ELR (cell line): ENCODE measurements around the gene HSPG2.
A peak's percentile ranks its signal among the peaks of the same experiment; 100 is the strongest.

ENCODE experiments used
- DNase-seq: peaks from one replicate; pipeline ENCODE4 v3.0.0-alpha.2; 2015; ENCODE audit warnings: low read depth

Gene HSPG2

GRCh38 chr1:21861602-21862429 is 75.3 kb downstream of the HSPG2 start:
- DNase-seq: peak; percentile 83

GRCh38 chr1:21860971-21861370 is 76.1 kb downstream of the HSPG2 start:
- no peak for DNase-seq

- DNase-seq: no peak
Measured at GRCh38 chr1:21859669-21860179, 77.4 kb downstream of the HSPG2 start.

- DNase-seq: no peak
Measured at GRCh38 chr1:21857840-21858670, 79.1 kb downstream of the HSPG2 start.

- DNase-seq: peak; percentile 34
Measured at GRCh38 chr1:21857142-21857839, 79.8 kb downstream of the HSPG2 start.

- no peak for DNase-seq
Measured at GRCh38 chr1:21855257-21856096, 81.6 kb downstream of the HSPG2 start.

GRCh38 chr1:21854751-21855131 is 82.4 kb downstream of the HSPG2 start:
- DNase-seq: no peak

GRCh38 chr1:21854090-21854750 is 82.9 kb downstream of the HSPG2 start:
- no peak for DNase-seq

GRCh38 chr1:21853131-21853427 is 84.0 kb downstream of the HSPG2 start:
- DNase-seq: no peak

GRCh38 chr1:21852282-21853130 is 84.6 kb downstream of the HSPG2 start:
- no peak for DNase-seq

GRCh38 chr1:21851430-21852250 is 85.5 kb downstream of the HSPG2 start:
- DNase-seq: no peak

GRCh38 chr1:21849909-21850576 is 87.1 kb downstream of the HSPG2 start:
- no peak for DNase-seq

- no peak for DNase-seq
Measured at GRCh38 chr1:21848524-21849174, 88.5 kb downstream of the HSPG2 start.

- DNase-seq: no peak
Measured at GRCh38 chr1:21847223-21848205, 89.6 kb downstream of the HSPG2 start.

GRCh38 chr1:21845646-21846641 is 91.2 kb downstream of the HSPG2 start:
- DNase-seq: no peak

GRCh38 chr1:21843996-21844395 is 93.1 kb downstream of the HSPG2 start:
- no peak for DNase-seq
